ENCODE results near the gene MDK. TPM values are rescaled to one million over a fixed set of nuclear protein-coding genes. Genes with fewer than 3 reads are reported as not detected.
"Not testable (repeated sequence)": the region's sequence is repeated elsewhere in the genome, so short reads cannot be mapped to it uniquely, and the experiment has no call there.

The MDK gene
- total RNA-seq, 2 experiments from 2014 or later, result 5.5 to 6.5 TPM

GRCh38 chr11:46370253-46370652 is 11.2 kb upstream of the MDK start:
- H3K4me1 Mint-ChIP-seq (ENCODE audit: low read depth), result peaks cover 33% of the 10 kb centered on the region
- TF ChIP-seq CTCF (IDR thresholded peaks at IDR 0.05), result no peak
- peaks cover 73% of the 10 kb centered on the region for H3K36me3 Mint-ChIP-seq (ENCODE audit: low read depth)
- no peaks in the 10 kb centered on the region for H3K27me3 Mint-ChIP-seq
- CTCF ChIA-PET, result no interaction called here
- Histone ChIP-seq H3K27me3 (ENCODE audit: control insufficient read depth in 1 of 2, insufficient read depth in 2 of 2, low read length in 2 of 2) (no peaks in the 10 kb centered on the region), H3K4me1 (ENCODE audit: insufficient read depth, low read length) (peaks cover 36% of the 10 kb centered on the region), H3K4me3 (ENCODE audit: low read length) (no peak overlapping the region), H3K9me3 (ENCODE audit: control insufficient read depth in 1 of 2, insufficient read depth in 1 of 2, low read length in 2 of 2) (no peaks in the 10 kb centered on the region), H3K27ac (ENCODE audit: low read depth in 1 of 2, low read length in 2 of 2) (no peak overlapping the region), H3K36me3 (ENCODE audit: insufficient read depth, low read length) (peaks cover 83% of the 10 kb centered on the region)
- POLR2A ChIA-PET, result no interaction called here
- intact Hi-C loops (cut with DNase I, micrococcal nuclease), result no loop called here
- no peak overlapping the region for H3K4me3 Mint-ChIP-seq
- DNase-seq (no peak), ATAC-seq (ENCODE audit: poor library complexity) (no peak)
- H3K9me3 Mint-ChIP-seq, result no peaks in the 10 kb centered on the region
- H3K27ac Mint-ChIP-seq, result no peak overlapping the region

- H3K4me1 Mint-ChIP-seq (ENCODE audit: low read depth), result peaks cover 26% of the 10 kb centered on the region
- H3K9me3 ChIP-seq (ENCODE audit: control insufficient read depth in 1 of 2, insufficient read depth in 1 of 2, low read length in 2 of 2); H3K4me3 ChIP-seq (ENCODE audit: low read length); H3K27me3 ChIP-seq (ENCODE audit: control insufficient read depth in 1 of 2, insufficient read depth in 2 of 2, low read length in 2 of 2); CTCF ChIA-PET; DNase-seq; H3K27ac ChIP-seq (ENCODE audit: low read depth in 1 of 2, low read length in 2 of 2); H3K27ac Mint-ChIP-seq; intact Hi-C loops (cut with DNase I, micrococcal nuclease); POLR2A ChIA-PET; H3K27me3 Mint-ChIP-seq; H3K9me3 Mint-ChIP-seq; H3K4me3 Mint-ChIP-seq; ATAC-seq (ENCODE audit: poor library complexity): not testable (repeated sequence)
- Histone ChIP-seq H3K36me3 (ENCODE audit: insufficient read depth, low read length) (peaks cover 90% of the 10 kb centered on the region), H3K4me1 (ENCODE audit: insufficient read depth, low read length) (peaks cover 29% of the 10 kb centered on the region)
- H3K36me3 Mint-ChIP-seq (ENCODE audit: low read depth), result peaks cover 71% of the 10 kb centered on the region
Observed at GRCh38 chr11:46371262-46371661, 10.2 kb upstream of the MDK start.

GRCh38 chr11:46372086-46372485 is 9.4 kb upstream of the MDK start:
- Histone ChIP-seq H3K4me3 (ENCODE audit: low read length) (no peak overlapping the region), H3K4me1 (ENCODE audit: insufficient read depth, low read length) (peaks cover 20% of the 10 kb centered on the region), H3K27ac (ENCODE audit: low read depth in 1 of 2, low read length in 2 of 2) (no peak overlapping the region), H3K36me3 (ENCODE audit: insufficient read depth, low read length) (peaks cover 91% of the 10 kb centered on the region), H3K9me3 (ENCODE audit: control insufficient read depth in 1 of 2, insufficient read depth in 1 of 2, low read length in 2 of 2) (no peaks in the 10 kb centered on the region), H3K27me3 (ENCODE audit: control insufficient read depth in 1 of 2, insufficient read depth in 2 of 2, low read length in 2 of 2) (no peaks in the 10 kb centered on the region)
- CTCF ChIA-PET, result no interaction called here
- Mint-ChIP-seq H3K4me3 (no peak overlapping the region), H3K4me1 (ENCODE audit: low read depth) (peaks cover 23% of the 10 kb centered on the region), H3K27ac (no peak overlapping the region), H3K9me3 (no peaks in the 10 kb centered on the region), H3K27me3 (no peaks in the 10 kb centered on the region), H3K36me3 (ENCODE audit: low read depth) (peaks cover 78% of the 10 kb centered on the region)
- POLR2A ChIA-PET, result no interaction called here
- intact Hi-C loops (cut with DNase I, micrococcal nuclease), result no loop called here
- no peak for TF ChIP-seq CTCF (IDR thresholded peaks at IDR 0.05)
- DNase-seq, result no peak
- ATAC-seq (ENCODE audit: poor library complexity), result no peak

- peaks cover 16% of the 10 kb centered on the region for H3K4me1 ChIP-seq (ENCODE audit: insufficient read depth, low read length)
- H3K9me3 Mint-ChIP-seq; H3K27ac Mint-ChIP-seq; POLR2A ChIA-PET; H3K4me3 Mint-ChIP-seq; H3K27me3 Mint-ChIP-seq; DNase-seq; H3K4me3 ChIP-seq (ENCODE audit: low read length); H3K27me3 ChIP-seq (ENCODE audit: control insufficient read depth in 1 of 2, insufficient read depth in 2 of 2, low read length in 2 of 2); intact Hi-C loops (cut with DNase I, micrococcal nuclease); H3K9me3 ChIP-seq (ENCODE audit: control insufficient read depth in 1 of 2, insufficient read depth in 1 of 2, low read length in 2 of 2); ATAC-seq (ENCODE audit: poor library complexity); H3K27ac ChIP-seq (ENCODE audit: low read depth in 1 of 2, low read length in 2 of 2); CTCF ChIA-PET: not testable (repeated sequence)
- H3K36me3 ChIP-seq (ENCODE audit: insufficient read depth, low read length), result peaks cover 93% of the 10 kb centered on the region
- peaks cover 19% of the 10 kb centered on the region for H3K4me1 Mint-ChIP-seq (ENCODE audit: low read depth)
- peaks cover 78% of the 10 kb centered on the region for H3K36me3 Mint-ChIP-seq (ENCODE audit: low read depth)
Observed at GRCh38 chr11:46372501-46372900, 9.0 kb upstream of the MDK start.

Measured in CD4-positive, alpha-beta T cell (primary cell).